ENCODE data around the gene AOX1.

DNA sequence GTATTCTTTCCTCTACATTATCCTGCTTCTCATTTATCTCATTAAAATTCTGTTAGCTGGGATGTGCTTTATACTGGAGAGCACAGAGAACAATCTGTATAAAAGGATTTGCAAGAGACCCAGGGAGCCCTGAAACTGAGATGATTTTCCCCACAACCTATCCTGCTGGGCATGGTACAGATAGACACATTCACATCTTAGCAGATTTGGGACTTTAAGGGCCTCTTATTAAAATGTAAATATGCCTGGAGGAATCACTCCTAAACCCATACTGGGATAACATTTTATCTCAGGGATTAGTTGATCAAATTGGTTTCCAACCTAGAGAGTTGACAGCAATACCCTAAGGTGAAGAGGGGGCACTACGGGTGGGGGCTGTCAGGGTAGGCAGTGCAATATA is 45.5 kb downstream of the AOX1 start:
- TF ChIP-seq, protein P1, sequence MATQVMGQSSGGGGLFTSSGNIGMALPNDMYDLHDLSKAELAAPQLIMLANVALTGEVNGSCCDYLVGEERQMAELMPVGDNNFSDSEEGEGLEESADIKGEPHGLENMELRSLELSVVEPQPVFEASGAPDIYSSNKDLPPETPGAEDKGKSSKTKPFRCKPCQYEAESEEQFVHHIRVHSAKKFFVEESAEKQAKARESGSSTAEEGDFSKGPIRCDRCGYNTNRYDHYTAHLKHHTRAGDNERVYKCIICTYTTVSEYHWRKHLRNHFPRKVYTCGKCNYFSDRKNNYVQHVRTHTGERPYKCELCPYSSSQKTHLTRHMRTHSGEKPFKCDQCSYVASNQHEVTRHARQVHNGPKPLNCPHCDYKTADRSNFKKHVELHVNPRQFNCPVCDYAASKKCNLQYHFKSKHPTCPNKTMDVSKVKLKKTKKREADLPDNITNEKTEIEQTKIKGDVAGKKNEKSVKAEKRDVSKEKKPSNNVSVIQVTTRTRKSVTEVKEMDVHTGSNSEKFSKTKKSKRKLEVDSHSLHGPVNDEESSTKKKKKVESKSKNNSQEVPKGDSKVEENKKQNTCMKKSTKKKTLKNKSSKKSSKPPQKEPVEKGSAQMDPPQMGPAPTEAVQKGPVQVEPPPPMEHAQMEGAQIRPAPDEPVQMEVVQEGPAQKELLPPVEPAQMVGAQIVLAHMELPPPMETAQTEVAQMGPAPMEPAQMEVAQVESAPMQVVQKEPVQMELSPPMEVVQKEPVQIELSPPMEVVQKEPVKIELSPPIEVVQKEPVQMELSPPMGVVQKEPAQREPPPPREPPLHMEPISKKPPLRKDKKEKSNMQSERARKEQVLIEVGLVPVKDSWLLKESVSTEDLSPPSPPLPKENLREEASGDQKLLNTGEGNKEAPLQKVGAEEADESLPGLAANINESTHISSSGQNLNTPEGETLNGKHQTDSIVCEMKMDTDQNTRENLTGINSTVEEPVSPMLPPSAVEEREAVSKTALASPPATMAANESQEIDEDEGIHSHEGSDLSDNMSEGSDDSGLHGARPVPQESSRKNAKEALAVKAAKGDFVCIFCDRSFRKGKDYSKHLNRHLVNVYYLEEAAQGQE (IDR thresholded peaks at IDR 0.05; ENCODE audit: insufficient read depth in 1 of 2, low read depth in 2 of 2, low read length in 2 of 2): no peak
- TF ChIP-seq SIN3A (IDR thresholded peaks at IDR 0.05; ENCODE audit: borderline replicate concordance, insufficient read depth, low read length): no peak
- TF ChIP-seq TAF1 (IDR thresholded peaks at IDR 0.05; ENCODE audit: borderline replicate concordance, insufficient read depth, low read length): no peak
- TF ChIP-seq POLR2AphosphoS5 (IDR thresholded peaks at IDR 0.05; ENCODE audit: low read depth, low read length): no peak
